Pancreas (tissue), 10 donors: ENCODE results near the gene CLDN8. TPM values are rescaled to one million over a fixed set of nuclear protein-coding genes. Genes with fewer than 3 reads are reported as not detected.

ENCODE experiments used
- ATAC-seq, 4 donors: fragments of 200-7000 bp; cut with Tn5 transposase; one replicate each; pipeline versions ENCODE4 v1.8.0 to v1.9.1; 2020; ENCODE audit warnings: mild to moderate bottlenecking in 4 of 4, moderate library complexity in 4 of 4
- DNase-seq, 6 donors: peaks; one replicate each; pipeline ENCODE4 v3.0.0-alpha.2; 2020
- FAIRE-seq: peaks from 2 replicates; lab custom pipeline; 2012; peaks lifted over from hg19 to GRCh38; lab: Jason Lieb, UNC
- H3K27ac ChIP-seq, 4 donors: fragments of 200-600 bp; sonication (generic); 1 replicate in 3 of 4; 2 replicates in 1 of 4; pipeline versions ENCODE4 v1.5.0 to v1.8.0; 2020
- H3K27me3 ChIP-seq, 4 donors: fragments of 200-600 bp; one replicate each; pipeline ENCODE4 v1.8.0; 2021
- H3K36me3 ChIP-seq, 3 donors: fragments of 200-600 bp; sonication (generic) in 1 of 3; one replicate each; pipeline versions ENCODE4 v1.5.0 to v1.8.0; 2020 to 2021
- H3K4me1 ChIP-seq, 3 donors: fragments of 200-600 bp; one replicate each; pipeline ENCODE4 v1.8.0; 2021
- H3K4me3 ChIP-seq, 4 donors: fragments of 200-600 bp; sonication (generic) in 2 of 4; one replicate each; pipeline versions ENCODE4 v1.5.0 to v1.8.0; 2020 to 2021
- H3K9me3 ChIP-seq, 4 donors: fragments of 200-600 bp; one replicate each; pipeline ENCODE4 v1.8.0; 2021
- CTCF ChIP-seq, 4 donors: fragments of 200-600 bp; sonication (generic) in 3 of 4; IDR thresholded peaks; one replicate each; pipeline versions ENCODE4 v1.5.0 to v1.8.0; 2021; ENCODE audit warnings: antibody characterized with exemption in 4 of 4
- WGBS, 2 donors: extraction: QIAGEN DNeasy Blood & Tissue Kit; methylation state at CpG; one replicate each; pipeline ENCODE4 v1.1.7; 2013; 5-methylcytosine and 5-hydroxymethylcytosine counted together
- intact Hi-C, 3 donors: fragments of 100-400 bp; cut with DNase I; formaldehyde crosslinking; loops; one replicate each; pipeline versions ENCODE4 v1.11.1 to v1.14.2; 2022
- polyA plus RNA-seq, 2 donors: library from polyadenylated mRNA; stranded (reverse); fragments of 200-250 nt; gene quantifications; one replicate each; pipeline ENCODE4 v1.2.3, GENCODE V29; 2013
- total RNA-seq, 6 donors: library from RNA; stranded (reverse); fragmentation: NEBNext Ultra II Directional in 4 of 6; extraction: Animal tissue kit (Norgen Biotek cat#: 25700) in 4 of 6; gene quantifications; one replicate each; pipeline versions ENCODE4 v1.2.1 to v1.2.4, GENCODE V29; 2021 to 2023
- donor health status: healthy with polysubstance abuse.
- donor health status: DM: no; HTN: no; CAD: no; lungs with moderate emphysema.
- donor health status: DM: no; HTN: no; CAD: no.
- donor health status: control.
- donor health status: control.
- donor health status: Bipolar disorder and iron deficiency.
- donor health status: DM: yes; HTN: yes; CAD: no.
- donor health status: DM: no; HTN: no; CAD: no.
- donor health status: DM: no; HTN: no; CAD: no.
- donor health status: DM: yes; HTN: yes; CAD: no.

Gene CLDN8
- total and polyA plus RNA-seq, 8 donors: 0.09 to 0.22 (median 0.11) TPM; not detected in 4

- Histone ChIP-seq H3K36me3 (no peaks in the 10 kb centered on the region), H3K4me1 (no peaks in the 10 kb centered on the region), H3K27ac (no peak overlapping the region), H3K4me3 (no peak overlapping the region), H3K27me3 (no peaks in the 10 kb centered on the region), H3K9me3 (no peaks in the 10 kb centered on the region)
- TF ChIP-seq CTCF (IDR thresholded peaks at IDR 0.05): no peak
- FAIRE-seq (no peak), DNase-seq (no peak), ATAC-seq (no peak)
- intact Hi-C loops: no loop called here
- WGBS, 2 donors: 68 to 80% methylated on average over 1 of the region's 1 CpG
These were observed 22.3 kb upstream of the CLDN8 start for GRCh38 chr21:30238168-30238567.

GRCh38 chr21:30234643-30235042 is 18.7 kb upstream of the CLDN8 start:
- no peaks in the 10 kb centered on the region for H3K4me1 ChIP-seq
- H3K27ac ChIP-seq: no peak overlapping the region
- no peak for FAIRE-seq

GRCh38 chr21:30234050-30234449 is 18.2 kb upstream of the CLDN8 start:
- 47% methylated on average over 3 of the region's 3 CpGs for WGBS, 2 donors
- intact Hi-C loops: no loop called here
- Histone ChIP-seq H3K27ac (no peak overlapping the region), H3K4me1 (no peaks in the 10 kb centered on the region), H3K9me3 (no peaks in the 10 kb centered on the region), H3K27me3 (no peaks in the 10 kb centered on the region), H3K36me3 (no peaks in the 10 kb centered on the region), H3K4me3 (no peak overlapping the region)
- TF ChIP-seq CTCF (IDR thresholded peaks at IDR 0.05): no peak
- FAIRE-seq (no peak), DNase-seq (no peak), ATAC-seq (no peak)

More at GRCh38 chr21:30234643-30235042, 18.7 kb upstream of the CLDN8 start:
- H3K4me3 ChIP-seq: no peak overlapping the region
- intact Hi-C loops: no loop called here
- H3K36me3 ChIP-seq: no peaks in the 10 kb centered on the region
- no peak for DNase-seq
- TF ChIP-seq CTCF (IDR thresholded peaks at IDR 0.05): no peak
- ATAC-seq: no peak
- 53 to 58% methylated on average over 2 of the region's 2 CpGs for WGBS, 2 donors
- H3K9me3 ChIP-seq: no peaks in the 10 kb centered on the region
- H3K27me3 ChIP-seq: no peaks in the 10 kb centered on the region

GRCh38 chr21:30233228-30234020 is 17.5 kb upstream of the CLDN8 start:
- no peaks in the 10 kb centered on the region for H3K4me1 ChIP-seq
- FAIRE-seq: no peak

More at GRCh38 chr21:30233228-30234020, 17.5 kb upstream of the CLDN8 start:
- Histone ChIP-seq H3K9me3 (no peaks in the 10 kb centered on the region), H3K4me3 (no peak overlapping the region), H3K36me3 (no peaks in the 10 kb centered on the region), H3K27ac (no peak overlapping the region), H3K27me3 (no peaks in the 10 kb centered on the region)
- no peak for TF ChIP-seq CTCF (IDR thresholded peaks at IDR 0.05)
- intact Hi-C loops: no loop called here
- DNase-seq (no peak), ATAC-seq (no peak)
- WGBS, 2 donors: 68 to 73% methylated on average over 2 of the region's 2 CpGs
